Heart left ventricle (tissue), 16 donors: ENCODE measurements around the gene VAV1. TPM values are rescaled to one million over a fixed set of nuclear protein-coding genes. Genes with fewer than 3 reads are reported as not detected.

Experiments
- ATAC-seq, 4 donors: fragments of 200-7000 bp; cut with Tn5 transposase; one replicate each; pipeline ENCODE4 v1.9.1; 2020 to 2022; ENCODE audit warnings: moderate library complexity in 4 of 4, mild to moderate bottlenecking in 3 of 4, moderate number of reproducible peaks in 1 of 4
- DNase-seq, 5 donors: peaks; one replicate each; pipeline ENCODE4 v3.0.0-alpha.2; 2020
- H3K27ac ChIP-seq, 12 donors: fragments of 200-600 bp; sonication (generic) in 4 of 12; one replicate each; pipeline versions ENCODE4 v1.5.0 to v1.8.0; 2016 to 2022; ENCODE audit warnings: mild to moderate bottlenecking in 2 of 12
- H3K27me3 ChIP-seq, 9 donors: fragments of 200-600 bp; sonication (generic) in 2 of 9; one replicate each; pipeline versions ENCODE4 v1.5.1 to v1.8.0; 2016 to 2022; ENCODE audit warnings: mild to moderate bottlenecking in 3 of 9
- H3K36me3 ChIP-seq, 9 donors: fragments of 200-600 bp; sonication (generic) in 2 of 9; one replicate each; pipeline versions ENCODE4 v1.5.0 to v1.8.0; 2018 to 2022; ENCODE audit warnings: mild to moderate bottlenecking in 2 of 9
- H3K4me1 ChIP-seq, 12 donors: fragments of 200-600 bp; sonication (generic) in 4 of 12; one replicate each; pipeline versions ENCODE4 v1.5.0 to v1.8.0; 2016 to 2022; ENCODE audit warnings: mild to moderate bottlenecking in 3 of 12
- H3K4me3 ChIP-seq, 12 donors: fragments of 200-600 bp; sonication (generic) in 4 of 12; one replicate each; pipeline versions ENCODE4 v1.5.0 to v1.8.0; 2017 to 2022; ENCODE audit warnings: mild to moderate bottlenecking in 9 of 12, moderate library complexity in 4 of 12
- H3K9me3 ChIP-seq, 12 donors: fragments of 200-600 bp; sonication (generic) in 4 of 12; one replicate each; pipeline versions ENCODE4 v1.5.0 to v1.8.0; 2016 to 2022; ENCODE audit warnings: mild to moderate bottlenecking in 1 of 12
- POLR2A ChIP-seq, 2 donors: fragments of 450-650 bp; IDR thresholded peaks; one replicate each; pipeline ENCODE4 v1.6.1; 2017; ENCODE audit warnings: antibody characterized with exemption in 2 of 2, mild to moderate bottlenecking in 2 of 2, moderate library complexity in 2 of 2
- WGBS, 4 donors: extraction: QIAGEN DNeasy Blood & Tissue Kit in 2 of 4; methylation state at CpG; one replicate each; pipeline versions ENCODE4 v1.1.5 to v1.1.7; 2013 to 2018; 5-methylcytosine and 5-hydroxymethylcytosine counted together
- intact Hi-C, 10 donors: fragments of 100-400 bp; cut with DNase I; formaldehyde crosslinking; loops; one replicate each; pipeline versions ENCODE4 v1.11.1 to v1.14.2; 2022
- polyA plus RNA-seq, 2 donors: library from polyadenylated mRNA; stranded (reverse); fragments of 200-250 nt; gene quantifications; one replicate each; pipeline ENCODE4 v1.2.3, GENCODE V29; 2013
- total RNA-seq, 9 donors: library from RNA; depleted of rRNA in 2 of 9; stranded (reverse); fragments of >200 nt in 2 of 9; fragmentation: NEBNext Ultra II Directional in 3 of 9; extraction: Animal tissue kit (Norgen Biotek cat#: 25700) in 3 of 9; gene quantifications; one replicate each; pipeline versions ENCODE4 v1.1.0 to v1.2.4, GENCODE V29; 2016 to 2023
- TF ChIP-seq, protein P1 (sequence below), 12 donors: fragments of 200-600 bp; sonication (generic) in 4 of 12; IDR thresholded peaks; one replicate each; pipeline versions ENCODE4 v1.5.0 to v1.8.0; 2018 to 2022; ENCODE audit warnings: antibody characterized with exemption in 12 of 12, mild to moderate bottlenecking in 5 of 12
- donor health status: ischemic (EF 13 %, LVEDD 7.1; RV severe dilation, severe dysfunction).
- donor health status: healthy with polysubstance abuse.
- donor health status: DM: no; HTN: yes; CAD: no.
- donor health status: DM: no; HTN: no; CAD: no.
- donor health status: ischemic (EF 25% LVEDD 6.9; RV normal size, moderate dysfunction).
- donor health status: ischemic (EF 25% LVEDD 5.7; RV mildly dilated, moderate dysfunction).
- donor health status: healthy.
- donor health status: DM: yes; HTN: yes; CAD: no.
- donor health status: ischemic (EF 35%, LVEDD 5.7; RV mildly dilated, moderate dysfunction).
- donor health status: nonischemic (EF 11% LVEDD 7.7; RV severe dilation, severe dysfunction).
- donor health status: DM: yes; HTN: yes; CAD: no.
- donor health status: PGD.
- donor health status: ischemic (EF 29% LVEDD 5.4; RV normal size, mild dysfunction).
- donor health status: nonischemic (EF 23%, LVEDD 6.1; RV moderate dilation, normal function).

VAV1 gene
- total and polyA plus RNA-seq, 11 donors: 0.69 to 25.6 (median 1.2) TPM

DNA sequence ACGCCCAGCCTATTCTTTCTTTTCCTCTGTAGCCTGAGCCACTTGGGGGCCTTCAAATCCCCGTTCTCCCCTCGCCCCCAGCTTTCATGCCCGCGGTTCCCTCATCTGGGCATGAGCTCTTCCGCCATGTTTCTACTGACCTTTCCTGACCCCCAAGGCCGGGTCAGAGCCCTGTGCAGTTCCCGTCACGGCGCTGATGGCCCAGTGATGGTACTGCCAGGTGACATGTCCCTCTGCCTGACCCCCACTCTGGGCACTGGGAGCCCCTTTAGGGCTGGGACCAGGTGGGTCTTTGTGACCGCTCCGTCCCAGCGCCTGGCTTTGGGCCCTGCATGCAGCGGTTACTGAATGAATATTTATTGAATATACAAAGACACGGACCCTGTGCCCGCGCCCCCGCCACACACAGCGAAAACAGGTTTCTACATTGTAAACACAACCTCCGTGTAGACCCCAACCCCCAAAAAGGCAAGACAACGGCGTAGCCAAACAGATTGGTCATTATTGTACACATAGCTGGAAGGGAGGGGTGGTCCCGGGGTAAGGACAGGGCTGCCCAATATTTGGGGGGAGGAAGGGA lies 42.8 kb upstream of the VAV1 start:
- TF ChIP-seq, protein P1, sequence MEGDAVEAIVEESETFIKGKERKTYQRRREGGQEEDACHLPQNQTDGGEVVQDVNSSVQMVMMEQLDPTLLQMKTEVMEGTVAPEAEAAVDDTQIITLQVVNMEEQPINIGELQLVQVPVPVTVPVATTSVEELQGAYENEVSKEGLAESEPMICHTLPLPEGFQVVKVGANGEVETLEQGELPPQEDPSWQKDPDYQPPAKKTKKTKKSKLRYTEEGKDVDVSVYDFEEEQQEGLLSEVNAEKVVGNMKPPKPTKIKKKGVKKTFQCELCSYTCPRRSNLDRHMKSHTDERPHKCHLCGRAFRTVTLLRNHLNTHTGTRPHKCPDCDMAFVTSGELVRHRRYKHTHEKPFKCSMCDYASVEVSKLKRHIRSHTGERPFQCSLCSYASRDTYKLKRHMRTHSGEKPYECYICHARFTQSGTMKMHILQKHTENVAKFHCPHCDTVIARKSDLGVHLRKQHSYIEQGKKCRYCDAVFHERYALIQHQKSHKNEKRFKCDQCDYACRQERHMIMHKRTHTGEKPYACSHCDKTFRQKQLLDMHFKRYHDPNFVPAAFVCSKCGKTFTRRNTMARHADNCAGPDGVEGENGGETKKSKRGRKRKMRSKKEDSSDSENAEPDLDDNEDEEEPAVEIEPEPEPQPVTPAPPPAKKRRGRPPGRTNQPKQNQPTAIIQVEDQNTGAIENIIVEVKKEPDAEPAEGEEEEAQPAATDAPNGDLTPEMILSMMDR (IDR thresholded peaks at IDR 0.05): no peak
- no peak for TF ChIP-seq POLR2A (IDR thresholded peaks at IDR 0.05)
- intact Hi-C loops: loop anchor here in 6 of 10 donors (10.0 kb wide), 2 partner anchors 95 to 215 kb away; no protein-coding TSS in a partner anchor
- WGBS, 4 donors: 93 to 97% (median 95%) methylated on average over 23 of the region's 23 CpGs
- no peak overlapping the region for H3K27ac ChIP-seq
- ATAC-seq (no peak), DNase-seq (no peak)
- H3K36me3 ChIP-seq: peaks cover 0 to 39% (median 12%) of the 10 kb centered on the region in 9 donors
- peaks cover 0 to 6% (median 0%) of the 10 kb centered on the region in 9 donors for H3K27me3 ChIP-seq
- H3K4me3 ChIP-seq: no peak overlapping the region
- peaks cover 0 to 32% (median 0%) of the 10 kb centered on the region in 12 donors for H3K4me1 ChIP-seq
- H3K9me3 ChIP-seq: peaks cover 0 to 5% (median 0%) of the 10 kb centered on the region in 12 donors

DNA sequence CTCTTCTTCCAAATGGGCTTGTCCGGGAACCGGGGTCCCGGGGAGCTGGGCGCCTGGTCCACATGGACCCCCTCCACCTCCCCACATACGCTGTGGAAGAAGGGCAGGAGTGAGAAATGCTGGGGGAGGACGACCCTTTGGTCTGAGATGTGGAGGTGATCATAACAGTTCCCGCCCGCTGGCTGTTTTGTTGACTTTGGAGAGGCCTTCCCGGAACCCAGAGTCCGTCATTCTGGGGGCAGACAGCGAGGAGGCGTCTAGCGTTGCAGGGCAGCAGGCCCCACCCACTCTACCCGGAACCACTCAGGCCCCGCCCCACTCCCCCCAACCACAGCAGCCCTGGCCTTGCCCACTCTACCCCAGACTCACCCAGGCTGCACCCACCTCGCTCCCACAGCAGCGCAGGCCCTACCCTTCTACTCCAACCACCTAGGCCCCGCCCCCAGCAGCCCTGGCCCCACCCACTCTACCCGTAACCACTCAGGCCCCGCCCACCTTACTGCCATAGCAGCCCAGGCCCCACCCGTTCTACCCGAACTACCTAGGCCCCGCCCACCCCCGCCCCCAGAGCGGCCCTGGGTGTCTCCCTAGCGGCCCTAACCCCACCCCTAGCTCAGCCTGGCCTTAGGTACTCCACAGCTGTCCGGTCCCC lies 42.2 kb upstream of the VAV1 start:
- WGBS, 4 donors: 81 to 83% (median 81%) methylated on average over 18 to 27 of the region's 27 CpGs
- H3K4me3 ChIP-seq: no peak overlapping the region
- ATAC-seq: peak in 2 of 4 donors; percentile 41 to 42
- peaks cover 0 to 41% (median 12%) of the 10 kb centered on the region in 9 donors for H3K36me3 ChIP-seq
- no peak for TF ChIP-seq POLR2A (IDR thresholded peaks at IDR 0.05)
- TF ChIP-seq, protein P1 (IDR thresholded peaks at IDR 0.05): no peak
- H3K9me3 ChIP-seq: peaks cover 0 to 5% (median 0%) of the 10 kb centered on the region in 12 donors
- DNase-seq: no peak
- intact Hi-C loops: loop anchor here in 6 of 10 donors (10.0 kb wide), 2 partner anchors 95 to 215 kb away; no protein-coding TSS in a partner anchor
- no peak overlapping the region for H3K27ac ChIP-seq
- H3K4me1 ChIP-seq: peaks cover 0 to 27% (median under 1%) of the 10 kb centered on the region in 12 donors
- H3K27me3 ChIP-seq: peaks cover 0 to 6% (median 0%) of the 10 kb centered on the region in 9 donors

DNA sequence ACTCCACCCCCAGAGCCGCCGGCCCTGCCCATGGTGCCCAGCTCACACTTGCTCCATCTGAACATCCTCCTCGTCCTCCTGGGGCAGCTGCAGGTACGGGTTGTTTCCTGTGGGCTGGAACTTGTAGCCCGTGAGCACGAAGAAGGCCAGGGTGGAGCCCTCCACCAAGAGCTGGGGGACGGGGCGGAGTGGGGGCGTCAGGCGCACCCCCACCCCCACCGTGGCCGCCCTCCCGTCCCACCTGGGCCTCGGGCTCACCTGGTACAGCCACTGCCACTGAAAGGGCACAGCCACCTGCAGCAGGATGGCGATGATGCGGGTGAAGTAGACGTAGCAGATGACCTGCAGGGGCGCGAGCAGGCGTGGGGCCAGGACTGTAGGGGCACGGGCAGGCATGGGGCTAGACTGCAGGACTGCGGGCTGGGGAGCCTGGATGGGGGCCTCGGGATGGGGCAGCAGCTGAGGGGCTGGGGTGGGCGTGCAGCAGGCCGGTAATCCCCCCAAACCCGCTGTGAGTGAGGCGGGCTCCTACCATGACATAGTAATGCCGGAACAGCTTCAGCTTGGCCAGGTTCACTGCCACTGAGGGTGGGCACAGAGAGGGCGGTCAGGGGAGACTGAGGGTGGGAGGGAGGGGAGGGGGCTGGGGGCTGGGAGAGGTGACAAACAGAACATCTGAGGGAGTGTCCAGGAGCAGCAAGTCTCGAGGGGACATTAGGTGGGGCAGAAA lies 41.4 kb upstream of the VAV1 start:
- peak in 1 of 5 donors; percentile 43 for DNase-seq

More for the DNA sequence above, 41.4 kb upstream of the VAV1 start:
- intact Hi-C loops: loop anchor here in 6 of 10 donors (10.0 kb wide), 2 partner anchors 96 to 216 kb away; no protein-coding TSS in a partner anchor
- Histone ChIP-seq H3K27me3 (peaks cover 0 to 6% (median 0%) of the 10 kb centered on the region in 9 donors), H3K4me1 (peaks cover 0 to 33% (median 9%) of the 10 kb centered on the region in 12 donors), H3K4me3 (no peak overlapping the region), H3K36me3 (peaks cover 0 to 43% (median 12%) of the 10 kb centered on the region in 9 donors), H3K27ac (no peak overlapping the region), H3K9me3 (peaks cover 0 to 5% (median 0%) of the 10 kb centered on the region in 12 donors)
- TF ChIP-seq, protein P1 (IDR thresholded peaks at IDR 0.05): no peak
- no peak for TF ChIP-seq POLR2A (IDR thresholded peaks at IDR 0.05)
- ATAC-seq: no peak
- WGBS, 4 donors: 92 to 95% (median 93%) methylated on average over 18 to 30 of the region's 30 CpGs
